HG02678 (cell line): ENCODE results near the gene MANSC4.
"Not testable (repeated sequence)": the region's sequence is repeated elsewhere in the genome, so short reads cannot be mapped to it uniquely, and the experiment has no call there.

ENCODE experiments used
- ATAC-seq: cut with Tn5 transposase; IDR thresholded peaks from one replicate; pipeline ENCODE4 v1.9.1; 2021; ENCODE audit warnings: mild to moderate bottlenecking, moderate library complexity; ENCODE audit not compliant: unreplicated experiment

MANSC4 gene

DNA sequence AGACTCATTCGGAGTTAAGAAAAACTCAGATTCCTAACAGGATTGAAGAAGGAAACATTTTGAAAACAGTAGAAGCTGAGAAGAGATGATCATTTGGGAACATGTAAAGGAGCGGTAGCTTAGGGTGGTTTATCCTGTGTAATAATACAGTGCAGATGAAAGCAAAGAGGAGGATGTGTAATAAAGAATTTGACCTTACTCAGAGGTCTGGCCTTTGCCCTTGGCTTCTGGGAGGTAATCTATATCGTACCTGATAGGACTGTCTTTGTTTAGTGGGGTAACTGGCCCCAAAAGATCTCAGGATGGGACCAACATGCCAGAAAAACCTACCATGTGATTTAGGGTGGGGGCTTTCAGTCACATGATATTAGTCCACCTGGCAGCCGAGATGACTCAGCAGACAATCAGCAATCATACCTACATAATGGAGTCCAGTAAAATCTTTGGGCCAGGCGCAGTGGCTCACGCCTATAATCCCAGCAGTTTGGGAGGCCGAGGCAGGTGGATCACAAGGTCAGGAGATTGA lies 23.3 kb downstream of the MANSC4 start:
- ATAC-seq: no peak

DNA sequence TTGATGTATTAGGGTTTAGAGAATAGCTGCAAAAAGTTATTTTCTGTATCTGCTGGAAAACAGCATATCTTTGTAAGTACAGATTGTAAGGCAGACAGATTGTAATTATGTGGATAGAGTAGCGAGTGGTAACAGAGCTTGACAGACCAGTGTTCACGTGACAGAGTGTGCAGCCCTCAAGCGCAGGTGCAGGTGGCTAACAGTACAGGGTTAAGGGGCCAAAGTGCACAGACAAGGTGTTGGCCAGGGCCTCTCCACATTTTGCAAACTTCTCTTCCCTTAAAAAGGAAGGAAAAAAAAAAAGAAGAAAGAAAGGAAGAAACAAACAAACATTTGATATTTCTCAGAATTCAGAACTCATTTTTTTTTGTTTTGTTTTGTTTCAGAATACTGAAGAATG lies 25.2 kb downstream of the MANSC4 start:
- ATAC-seq: no peak

DNA sequence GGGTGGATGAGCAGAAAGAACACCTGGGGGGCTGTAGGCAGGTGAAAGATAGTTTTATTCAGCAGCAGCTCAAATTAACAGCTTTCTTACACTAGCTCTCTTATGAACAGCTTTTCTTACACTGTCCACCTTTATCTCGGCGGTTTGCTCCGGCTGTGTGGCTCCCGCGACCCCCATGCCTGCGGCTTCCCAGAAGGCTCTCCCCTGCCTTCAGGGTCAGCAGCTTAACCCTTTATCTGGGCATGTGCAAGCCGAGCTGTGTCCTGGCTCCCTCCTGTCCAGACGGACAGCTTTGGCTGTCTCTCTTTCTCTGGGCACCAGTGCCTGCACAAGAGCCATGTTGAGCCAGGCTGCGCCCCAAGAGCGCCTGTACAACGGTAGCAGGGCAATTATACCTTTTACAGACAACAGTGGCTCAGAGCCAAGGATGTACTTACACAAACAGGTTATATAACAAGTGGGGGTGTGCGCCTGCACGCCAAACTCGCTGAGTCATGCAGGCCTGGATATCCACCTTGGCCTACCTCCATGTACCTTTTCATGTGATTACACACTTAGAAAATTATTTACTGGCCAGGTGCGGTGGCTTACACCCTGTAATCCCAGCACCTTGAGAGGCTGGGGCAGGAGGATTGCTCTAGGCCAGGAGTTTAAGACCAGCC lies 28.5 kb downstream of the MANSC4 start:
- ATAC-seq: no peak

DNA sequence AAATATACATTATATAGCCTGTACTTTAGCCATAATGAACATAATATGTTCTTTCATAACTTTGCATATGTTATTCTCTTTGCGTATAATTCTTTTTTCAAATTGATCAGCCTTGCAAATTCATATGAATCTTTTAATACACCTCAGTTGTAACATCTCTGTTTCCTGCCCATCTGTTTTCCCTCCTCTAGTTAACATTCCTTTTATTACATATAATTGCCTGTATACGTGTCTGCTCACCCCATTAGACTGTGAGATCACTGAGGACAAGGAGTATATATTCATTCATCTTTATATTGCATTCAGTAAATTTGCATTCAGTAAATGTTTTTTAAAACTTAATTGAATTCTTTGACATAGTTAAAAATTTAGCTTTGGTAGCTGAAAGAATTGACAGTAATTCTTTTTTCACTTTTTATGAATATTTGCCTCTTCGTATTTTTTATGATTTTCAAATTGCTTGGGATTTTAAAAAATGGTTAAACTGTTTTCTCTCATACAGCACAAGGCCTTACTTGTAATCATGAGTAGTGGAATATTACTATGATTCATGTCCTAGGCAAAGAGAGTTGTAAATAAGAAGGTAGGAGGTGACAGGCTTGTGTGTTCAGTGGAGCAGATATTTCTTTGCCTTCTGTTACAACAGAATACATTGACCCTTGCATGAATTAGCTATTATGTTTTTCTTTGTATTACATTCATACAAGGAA lies 32.8 kb downstream of the MANSC4 start:
- no peak for ATAC-seq

DNA sequence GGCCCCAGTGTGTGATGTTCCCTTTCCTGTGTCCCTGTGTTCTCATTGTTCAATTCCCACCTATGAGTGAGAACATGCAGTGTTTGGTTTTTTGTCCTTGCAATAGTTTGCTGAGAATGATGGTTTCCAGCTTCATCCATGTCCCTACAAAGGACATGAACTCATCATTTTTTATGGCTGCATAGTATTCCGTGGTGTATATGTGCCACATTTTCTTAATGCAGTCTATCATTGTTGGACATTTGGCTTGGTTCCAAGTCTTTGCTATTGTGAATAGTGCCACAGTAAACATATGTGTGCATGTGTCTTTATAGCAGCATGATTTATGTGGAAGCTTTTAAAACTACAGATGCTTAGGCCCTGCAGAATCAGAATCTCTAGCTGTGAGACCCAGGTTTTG lies 34.3 kb downstream of the MANSC4 start:
- not testable (repeated sequence) for ATAC-seq

DNA sequence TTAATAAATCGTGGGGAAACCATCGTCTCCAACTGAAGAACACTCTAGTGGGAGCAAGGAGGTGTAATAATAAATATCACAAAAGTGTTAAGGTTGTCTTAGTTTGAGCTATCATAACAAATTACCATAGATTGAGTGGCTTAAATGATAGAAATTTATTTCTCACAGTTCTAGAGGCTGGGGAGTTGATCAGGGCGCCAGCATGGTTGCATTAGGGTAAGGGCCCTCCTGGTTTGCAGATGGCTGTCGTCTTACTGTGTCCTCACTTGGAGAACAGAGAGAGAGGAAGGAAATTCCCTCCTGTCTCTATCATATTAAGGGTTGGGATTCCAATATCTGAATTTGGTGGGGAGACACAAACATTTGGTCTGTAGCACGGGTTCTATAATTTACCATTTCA lies 36.4 kb downstream of the MANSC4 start:
- no peak for ATAC-seq

DNA sequence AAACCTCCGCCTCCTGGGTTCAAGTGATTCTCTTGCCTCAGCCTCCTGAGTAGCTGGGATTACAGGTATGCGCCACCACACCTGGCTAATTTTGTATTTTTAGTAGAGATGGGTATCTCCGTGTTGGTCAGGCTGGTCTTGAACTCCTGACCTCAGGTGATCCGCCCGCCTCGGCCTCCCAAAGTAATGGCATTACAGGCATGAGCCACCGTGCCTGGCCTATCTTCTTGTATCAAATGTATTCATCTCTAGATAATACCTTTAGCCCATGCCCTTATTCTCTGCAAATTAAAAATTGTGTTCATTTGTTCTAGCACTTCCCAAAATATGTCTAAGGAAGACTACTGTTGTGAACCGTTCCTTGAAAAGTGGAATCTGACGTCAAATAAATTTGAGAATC lies 45.7 kb downstream of the MANSC4 start:
- ATAC-seq: not testable (repeated sequence)

DNA sequence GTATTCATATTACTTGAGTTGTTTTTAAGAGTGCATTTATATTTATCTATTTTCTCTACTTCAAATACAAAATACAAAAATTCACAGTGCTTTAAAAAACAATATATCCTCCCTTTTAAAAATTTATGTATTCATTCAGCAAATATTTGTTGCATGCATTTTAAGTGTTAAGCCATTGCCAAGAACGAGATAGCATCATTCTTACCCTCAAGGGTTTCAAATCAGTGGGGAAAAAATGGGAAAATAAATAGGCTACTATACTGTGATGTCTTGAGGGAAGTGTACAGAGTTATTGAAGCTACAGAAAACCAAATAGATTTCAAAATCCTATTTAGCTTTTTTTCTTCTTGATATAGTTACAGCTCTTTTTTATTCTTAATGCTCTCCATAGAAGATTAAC lies 46.2 kb downstream of the MANSC4 start:
- ATAC-seq: no peak

DNA sequence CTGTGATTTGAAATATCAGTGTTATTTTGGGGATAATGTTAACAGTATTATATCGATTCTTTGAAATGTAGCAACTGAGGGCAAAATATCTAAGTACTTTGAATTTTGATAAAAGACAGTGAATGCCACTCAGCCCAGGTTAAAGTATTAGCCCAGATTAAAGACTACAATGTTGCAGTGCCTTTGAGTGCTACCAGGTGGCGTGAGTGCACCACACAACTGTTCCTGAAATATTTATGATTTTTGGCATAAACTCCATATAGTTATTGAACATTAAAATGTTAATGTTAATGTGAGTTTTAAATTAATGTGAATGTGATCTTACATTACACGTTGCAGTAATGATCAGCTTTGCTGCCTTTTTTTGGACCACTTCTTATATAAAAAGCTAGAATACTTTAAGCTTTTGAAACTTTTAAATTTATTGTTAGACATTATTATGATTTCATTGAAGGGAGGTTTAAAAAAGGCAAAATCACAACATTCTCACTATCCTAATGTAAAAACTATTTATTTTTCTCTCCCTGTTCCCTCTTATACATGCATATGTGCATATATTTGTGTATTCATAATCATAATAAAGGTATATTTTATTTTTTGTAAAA lies 46.9 kb downstream of the MANSC4 start:
- ATAC-seq: peak; percentile 60

DNA sequence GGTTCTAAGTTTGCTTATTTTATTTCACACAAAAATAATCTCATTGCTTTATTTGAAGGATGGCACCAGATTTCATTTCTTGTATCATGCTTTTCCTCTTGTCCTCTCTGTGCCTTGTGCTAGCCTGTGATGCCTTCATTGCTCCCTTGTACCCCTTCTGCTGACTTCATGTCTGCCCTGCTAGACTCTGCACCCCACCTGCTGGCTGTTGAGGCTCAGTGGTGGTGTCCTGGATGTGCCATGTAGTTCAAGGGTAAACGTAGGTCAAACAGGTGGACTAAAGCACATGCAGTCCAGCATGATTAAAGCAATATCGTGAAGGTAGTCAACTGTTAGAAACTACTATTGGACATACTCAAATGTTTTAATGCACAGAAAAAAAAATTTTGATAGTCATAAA lies 47.8 kb downstream of the MANSC4 start:
- no peak for ATAC-seq

DNA sequence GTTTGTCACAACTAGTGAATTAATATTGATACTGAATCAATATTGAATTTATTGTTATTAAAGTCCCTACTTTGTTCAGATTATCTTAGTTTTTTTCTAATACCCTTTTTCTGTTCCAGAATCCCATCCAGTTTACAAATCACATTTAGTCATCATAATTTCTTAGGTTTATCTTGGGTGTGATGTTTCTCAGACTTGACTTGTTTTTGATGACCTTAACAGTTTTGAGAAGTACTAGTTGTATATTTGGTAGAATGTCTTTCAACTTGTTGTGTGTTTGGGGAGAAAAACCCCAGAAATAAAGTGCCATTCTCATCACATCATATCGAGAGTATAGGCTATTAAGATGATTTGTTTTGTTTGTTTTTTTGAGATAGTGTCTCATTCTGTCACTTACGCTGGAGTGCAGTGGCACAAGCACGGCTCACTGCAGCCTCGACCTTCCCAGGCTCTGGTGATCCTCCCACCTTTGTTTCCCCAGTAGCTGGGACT lies 49.9 kb downstream of the MANSC4 start:
- no peak for ATAC-seq

DNA sequence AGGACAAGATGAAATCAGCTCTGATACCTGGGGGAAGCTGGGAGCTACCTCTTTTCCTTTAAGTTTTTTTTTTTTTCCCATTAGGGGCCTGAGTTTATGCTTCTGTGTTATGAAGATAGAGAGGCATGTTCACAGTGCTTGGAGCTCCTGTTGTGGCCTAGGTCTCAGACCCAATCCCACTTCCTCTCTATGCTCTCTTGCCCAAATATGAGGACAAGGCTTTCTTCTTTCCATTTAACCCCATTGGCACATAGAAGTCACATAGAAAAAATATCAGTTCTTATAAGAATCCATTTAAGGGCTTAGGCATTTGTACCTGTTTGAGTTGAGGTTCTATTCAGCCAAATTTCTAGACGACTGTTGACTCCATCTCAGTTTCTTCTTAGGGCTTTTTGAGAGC lies 56.8 kb downstream of the MANSC4 start:
- no peak for ATAC-seq
